Measurements from ENCODE around the gene NT5DC2. TPM values are rescaled to one million over a fixed set of nuclear protein-coding genes. Genes with fewer than 3 reads are reported as not detected.

The NT5DC2 gene
- total and polyA plus RNA-seq, 7 donors, result 6.8 to 13.7 (median 10.3) TPM

DNA sequence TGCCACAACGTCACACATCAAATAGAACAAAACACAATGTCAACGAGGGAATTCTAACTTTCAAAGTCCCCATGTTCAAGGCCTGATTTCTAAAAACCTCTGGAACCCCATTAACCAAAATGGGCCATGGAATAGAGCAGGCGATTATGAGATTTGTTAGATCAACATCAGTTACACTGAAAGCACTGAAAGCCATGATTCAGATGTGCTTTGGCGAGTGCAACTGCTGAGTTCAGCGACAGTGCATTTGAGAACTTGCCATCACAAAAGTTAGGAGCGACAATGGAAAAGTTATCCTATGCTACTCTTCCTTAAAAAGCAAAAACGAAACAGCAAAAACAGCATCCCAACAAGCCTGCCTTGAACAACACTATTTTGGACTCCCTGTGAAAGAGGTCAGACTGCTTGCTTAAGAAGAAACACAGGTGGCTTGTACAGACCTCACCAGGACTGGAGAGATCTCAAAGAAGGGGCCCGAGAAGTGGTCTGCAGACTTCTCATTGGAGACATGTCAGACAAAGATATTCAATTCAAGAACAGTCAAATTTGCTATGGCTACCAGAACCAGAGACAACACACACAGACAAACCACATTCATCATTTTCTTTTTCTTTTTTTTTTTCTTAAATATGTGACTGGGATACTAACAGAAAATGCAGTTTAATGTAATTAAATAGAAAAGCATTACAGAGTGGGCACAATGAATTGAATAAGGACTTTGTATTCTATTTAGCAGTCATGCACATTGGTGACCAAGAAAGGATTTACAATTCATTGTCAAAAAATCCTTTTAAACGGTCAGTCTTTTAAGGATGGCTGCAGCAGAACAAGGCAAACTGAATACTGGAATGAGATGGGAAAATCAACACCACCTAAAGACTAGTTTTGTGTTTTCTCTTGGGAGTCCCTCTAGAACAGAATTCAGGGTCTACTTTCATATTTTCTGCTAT is 23.6 kb upstream of the NT5DC2 start:
- intact Hi-C loops (cut with DNase I), result no loop called here
- H3K4me1 ChIP-seq, result no peaks in the 10 kb centered on the region
- no peak overlapping the region for H3K4me3 ChIP-seq
- WGBS, 3 donors, result 84 to 89% (median 86%) methylated on average over 9 of the region's 9 CpGs
- H3K27me3 ChIP-seq (ENCODE audit: insufficient read depth in 3 of 3, low read length in 2 of 3), result no peaks in the 10 kb centered on the region
- no peak overlapping the region for H3K27ac ChIP-seq
- TF ChIP-seq CTCF (IDR thresholded peaks at IDR 0.05), result no peak
- no peaks in the 10 kb centered on the region for H3K9me3 ChIP-seq
- no peak for ATAC-seq
- DNase-seq, result no peak
- peaks cover 16 to 95% of the 10 kb centered on the region in 2 donors for H3K36me3 ChIP-seq (ENCODE audit: insufficient read depth in 1 of 2, low read depth in 1 of 2)

DNA sequence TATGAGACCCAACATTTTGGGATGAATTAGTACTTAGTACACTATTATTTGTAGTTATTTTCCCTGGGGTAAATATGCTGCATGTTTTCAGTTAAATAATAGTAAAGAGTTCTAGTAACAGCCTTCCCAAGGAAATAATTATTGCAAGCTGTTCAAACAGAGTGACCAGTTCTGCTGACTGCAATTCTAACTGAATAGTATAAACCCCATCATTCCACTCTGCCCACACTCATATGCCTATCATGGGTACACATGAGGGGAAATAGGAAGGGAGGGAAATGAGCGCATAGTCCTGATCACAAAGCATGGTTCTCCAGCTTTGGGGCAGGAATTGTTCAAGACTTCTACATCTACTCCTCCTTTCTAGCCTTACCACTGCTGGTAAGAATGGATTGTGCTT is 21.4 kb upstream of the NT5DC2 start:
- H3K9me3 ChIP-seq, result no peaks in the 10 kb centered on the region
- DNase-seq (no peak), ATAC-seq (no peak)
- TF ChIP-seq CTCF (IDR thresholded peaks at IDR 0.05), result no peak
- no peak overlapping the region for H3K27ac ChIP-seq
- no peaks in the 10 kb centered on the region for H3K27me3 ChIP-seq (ENCODE audit: insufficient read depth in 3 of 3, low read length in 2 of 3)
- no peak overlapping the region for H3K4me3 ChIP-seq
- whole genome bisulfite sequencing, 3 donors, result 94 to 100% (median 100%) methylated on average over 1 of the region's 1 CpG
- H3K36me3 ChIP-seq (ENCODE audit: insufficient read depth in 1 of 2, low read depth in 1 of 2), result peaks cover 12 to 95% of the 10 kb centered on the region in 2 donors
- intact Hi-C loops (cut with DNase I), result no loop called here
- H3K4me1 ChIP-seq, result peaks cover under 1% of the 10 kb centered on the region

- no peak for ATAC-seq
- Histone ChIP-seq H3K9me3 (no peaks in the 10 kb centered on the region), H3K27ac (no peak overlapping the region), H3K36me3 (ENCODE audit: insufficient read depth in 1 of 2, low read depth in 1 of 2) (peaks cover 10 to 95% of the 10 kb centered on the region in 2 donors), H3K4me1 (peaks cover 4% of the 10 kb centered on the region), H3K4me3 (no peak overlapping the region), H3K27me3 (ENCODE audit: insufficient read depth in 3 of 3, low read length in 2 of 3) (no peaks in the 10 kb centered on the region)
- 78 to 91% (median 86%) methylated on average over 5 of the region's 5 CpGs for WGBS, 3 donors
- intact Hi-C loops (cut with DNase I), result no loop called here
- no peak for TF ChIP-seq CTCF (IDR thresholded peaks at IDR 0.05)
- no peak for DNase-seq
These were observed 20.5 kb upstream of the NT5DC2 start for GRCh38 chr3:52554026-52554755.

GRCh38 chr3:52552089-52552488 is 18.4 kb upstream of the NT5DC2 start:
- H3K4me3 ChIP-seq, result no peak overlapping the region
- TF ChIP-seq CTCF (IDR thresholded peaks at IDR 0.05), result no peak
- DNase-seq (no peak), ATAC-seq (no peak)
- intact Hi-C loops (cut with DNase I), result no loop called here
- peaks cover 4% of the 10 kb centered on the region for H3K4me1 ChIP-seq
- WGBS, 3 donors, result 79 to 82% (median 80%) methylated on average over 3 of the region's 3 CpGs
- H3K36me3 ChIP-seq (ENCODE audit: insufficient read depth in 1 of 2, low read depth in 1 of 2), result peaks cover 6 to 93% of the 10 kb centered on the region in 2 donors
- H3K9me3 ChIP-seq, result no peaks in the 10 kb centered on the region
- no peak overlapping the region for H3K27ac ChIP-seq
- no peaks in the 10 kb centered on the region for H3K27me3 ChIP-seq (ENCODE audit: insufficient read depth in 3 of 3, low read length in 2 of 3)
